ENCODE results near the gene RNASEH2B.

RNASEH2B gene

GRCh38 chr13:50907781-50908180 is 1.8 kb upstream of the RNASEH2B start:
- DNase-seq (ENCODE audit: low read depth): no peak

GRCh38 chr13:50908371-50908770 is 1.2 kb upstream of the RNASEH2B start:
- no peak for DNase-seq (ENCODE audit: low read depth)

GRCh38 chr13:50910485-50910805 is 854 bp downstream of the RNASEH2B start:
- no peak for DNase-seq (ENCODE audit: low read depth)

- DNase-seq (ENCODE audit: low read depth): no peak
Observed at GRCh38 chr13:50911081-50911631, 1.6 kb downstream of the RNASEH2B start.

GRCh38 chr13:50911937-50912795 is 2.6 kb downstream of the RNASEH2B start:
- peak; percentile 87 for DNase-seq (ENCODE audit: low read depth)

- DNase-seq (ENCODE audit: low read depth): no peak
Observed at GRCh38 chr13:50912851-50913250, 3.3 kb downstream of the RNASEH2B start.

GRCh38 chr13:50914176-50914700 is 4.6 kb downstream of the RNASEH2B start:
- DNase-seq (ENCODE audit: low read depth): no peak

- no peak for DNase-seq (ENCODE audit: low read depth)
Observed at GRCh38 chr13:50914848-50915247, 5.3 kb downstream of the RNASEH2B start.

GRCh38 chr13:50915565-50915964 is 6.0 kb downstream of the RNASEH2B start:
- no peak for DNase-seq (ENCODE audit: low read depth)

- no peak for DNase-seq (ENCODE audit: low read depth)
Observed at GRCh38 chr13:50916701-50917184, 7.2 kb downstream of the RNASEH2B start.

- no peak for DNase-seq (ENCODE audit: low read depth)
Observed at GRCh38 chr13:50917572-50917971, 8.0 kb downstream of the RNASEH2B start.

GRCh38 chr13:50918567-50918966 is 9.0 kb downstream of the RNASEH2B start:
- DNase-seq (ENCODE audit: low read depth): no peak

- DNase-seq (ENCODE audit: low read depth): no peak
Observed at GRCh38 chr13:50919277-50919676, 9.7 kb downstream of the RNASEH2B start.

- no peak for DNase-seq (ENCODE audit: low read depth)
Observed at GRCh38 chr13:50921706-50922105, 12.1 kb downstream of the RNASEH2B start.

- no peak for DNase-seq (ENCODE audit: low read depth)
Observed at GRCh38 chr13:50923272-50923671, 13.7 kb downstream of the RNASEH2B start.

- no peak for DNase-seq (ENCODE audit: low read depth)
Observed at GRCh38 chr13:50924025-50924424, 14.4 kb downstream of the RNASEH2B start.

GRCh38 chr13:50927701-50928100 is 18.1 kb downstream of the RNASEH2B start:
- no peak for DNase-seq (ENCODE audit: low read depth)

- DNase-seq (ENCODE audit: low read depth): no peak
Observed at GRCh38 chr13:50928102-50928501, 18.5 kb downstream of the RNASEH2B start.

GRCh38 chr13:50928659-50929462 is 19.3 kb downstream of the RNASEH2B start:
- no peak for DNase-seq (ENCODE audit: low read depth)

- DNase-seq (ENCODE audit: low read depth): no peak
Observed at GRCh38 chr13:50932091-50932490, 22.5 kb downstream of the RNASEH2B start.

- no peak for DNase-seq (ENCODE audit: low read depth)
Observed at GRCh38 chr13:50934735-50935435, 25.3 kb downstream of the RNASEH2B start.

- no peak for DNase-seq (ENCODE audit: low read depth)
Observed at GRCh38 chr13:50936679-50937078, 27.1 kb downstream of the RNASEH2B start.
